GM12873 (cell line): Measurements from ENCODE around the gene ELMO3.

Experiments used
- TF ChIP-seq, protein P1 (sequence below): IDR thresholded peaks from 2 replicates; pipeline ENCODE4 v1.5.1; 2012; ENCODE audit warnings: low read depth, mild to moderate bottlenecking, moderate library complexity, low read length, control low read depth; ENCODE audit not compliant: insufficient read depth; ENCODE audit errors: missing control alignments

ELMO3 gene

DNA sequence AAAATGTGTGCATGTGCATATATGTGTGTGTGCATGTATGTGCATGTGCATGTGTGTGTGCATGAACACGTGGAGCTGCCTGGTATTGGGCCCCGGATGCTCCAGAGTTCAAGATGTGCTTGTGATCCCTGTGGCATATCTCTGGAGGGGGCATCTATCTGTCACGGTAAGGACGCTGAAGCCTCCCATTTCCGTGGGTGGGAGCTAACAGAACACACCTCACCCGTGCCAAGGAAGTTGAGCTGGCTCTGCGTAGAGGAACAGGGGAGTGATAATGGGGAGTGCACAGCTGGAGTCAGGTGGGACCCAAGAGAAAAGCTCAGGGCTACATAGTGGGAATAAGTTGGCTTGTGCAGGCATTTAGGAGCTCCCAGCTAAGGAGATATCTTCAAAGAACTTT lies 12.7 kb downstream of the ELMO3 start:
- TF ChIP-seq, protein P1, sequence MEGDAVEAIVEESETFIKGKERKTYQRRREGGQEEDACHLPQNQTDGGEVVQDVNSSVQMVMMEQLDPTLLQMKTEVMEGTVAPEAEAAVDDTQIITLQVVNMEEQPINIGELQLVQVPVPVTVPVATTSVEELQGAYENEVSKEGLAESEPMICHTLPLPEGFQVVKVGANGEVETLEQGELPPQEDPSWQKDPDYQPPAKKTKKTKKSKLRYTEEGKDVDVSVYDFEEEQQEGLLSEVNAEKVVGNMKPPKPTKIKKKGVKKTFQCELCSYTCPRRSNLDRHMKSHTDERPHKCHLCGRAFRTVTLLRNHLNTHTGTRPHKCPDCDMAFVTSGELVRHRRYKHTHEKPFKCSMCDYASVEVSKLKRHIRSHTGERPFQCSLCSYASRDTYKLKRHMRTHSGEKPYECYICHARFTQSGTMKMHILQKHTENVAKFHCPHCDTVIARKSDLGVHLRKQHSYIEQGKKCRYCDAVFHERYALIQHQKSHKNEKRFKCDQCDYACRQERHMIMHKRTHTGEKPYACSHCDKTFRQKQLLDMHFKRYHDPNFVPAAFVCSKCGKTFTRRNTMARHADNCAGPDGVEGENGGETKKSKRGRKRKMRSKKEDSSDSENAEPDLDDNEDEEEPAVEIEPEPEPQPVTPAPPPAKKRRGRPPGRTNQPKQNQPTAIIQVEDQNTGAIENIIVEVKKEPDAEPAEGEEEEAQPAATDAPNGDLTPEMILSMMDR, result no peak

DNA sequence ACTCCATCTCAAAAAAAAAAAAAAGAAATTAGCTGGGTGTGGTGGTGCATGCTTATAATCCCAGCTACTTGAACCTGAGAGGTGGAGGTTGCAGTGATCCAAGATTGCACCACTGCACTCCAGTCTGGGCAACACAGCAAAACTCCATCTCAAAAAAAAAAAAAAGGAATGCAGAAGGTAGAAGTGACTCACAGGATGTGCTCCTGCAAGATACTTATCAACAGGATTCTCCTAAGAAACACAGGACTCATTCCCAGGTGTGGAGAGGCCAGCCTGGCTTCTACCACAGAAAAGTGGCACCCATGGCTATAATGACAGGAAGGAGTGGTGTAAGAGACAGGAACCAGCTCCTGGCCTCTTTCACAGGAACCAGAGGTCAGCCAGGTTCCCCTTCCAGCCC lies 13.8 kb downstream of the ELMO3 start:
- TF ChIP-seq, protein P1, result no peak

DNA sequence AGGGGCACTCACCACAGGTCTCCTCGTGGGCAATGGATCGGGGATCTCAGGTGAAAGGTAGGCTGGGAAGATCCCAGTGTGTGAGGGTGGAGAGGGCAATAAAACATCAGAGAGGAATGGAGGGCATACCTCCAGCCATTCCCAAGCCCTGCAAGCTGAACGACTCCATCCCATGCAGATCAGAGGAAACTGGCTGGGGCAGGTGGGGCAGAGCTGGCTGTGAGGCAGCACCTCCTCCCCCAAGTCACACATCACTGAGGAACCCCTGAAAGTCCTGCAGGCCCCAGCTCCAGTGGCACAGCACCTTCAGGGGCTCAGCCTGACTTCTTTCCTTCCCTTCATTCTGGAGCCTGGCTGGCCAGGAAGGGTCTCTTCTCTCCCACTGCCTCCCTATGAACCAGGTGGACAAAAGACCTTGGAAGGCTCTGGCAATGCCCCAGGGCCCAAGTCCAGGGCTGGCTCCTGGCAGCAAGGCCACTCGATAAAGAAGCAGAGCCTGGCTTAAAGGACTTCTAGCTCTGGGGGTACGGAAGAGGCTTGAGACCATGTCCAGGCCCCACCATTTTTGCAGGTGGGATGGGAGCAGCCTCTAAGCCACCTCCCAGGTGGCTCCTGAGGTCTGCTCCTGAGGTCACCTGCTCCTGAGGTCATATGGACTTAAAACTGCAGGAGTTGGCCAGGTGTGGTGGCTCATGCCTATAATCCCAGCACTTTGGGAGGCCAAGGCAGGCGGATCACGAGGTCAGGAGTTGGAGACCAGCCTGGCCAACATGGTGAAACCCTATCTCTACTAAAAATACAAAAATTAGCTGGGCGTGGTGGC lies 14.5 kb downstream of the ELMO3 start:
- TF ChIP-seq, protein P1, result no peak

DNA sequence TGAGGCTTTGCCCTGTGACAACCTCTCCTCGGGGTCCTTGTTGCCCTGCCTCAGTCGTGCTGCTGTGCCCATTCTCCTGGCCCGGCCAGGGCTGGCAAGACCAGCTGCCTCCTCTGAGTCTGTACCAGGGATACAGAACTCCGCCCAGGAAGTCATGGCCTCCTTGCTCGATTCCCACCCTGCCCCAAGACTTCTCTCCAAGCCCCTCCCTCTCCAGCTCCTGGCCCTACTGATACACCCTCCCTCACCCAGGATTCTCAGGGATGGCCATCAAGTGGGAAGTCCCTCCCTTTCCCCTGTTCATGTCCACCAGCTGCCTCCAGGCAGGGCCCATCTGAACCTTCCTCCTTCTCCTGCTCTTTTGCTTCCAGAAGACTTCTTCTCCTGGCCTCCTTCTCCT lies 16.8 kb downstream of the ELMO3 start:
- TF ChIP-seq, protein P1, result no peak

DNA sequence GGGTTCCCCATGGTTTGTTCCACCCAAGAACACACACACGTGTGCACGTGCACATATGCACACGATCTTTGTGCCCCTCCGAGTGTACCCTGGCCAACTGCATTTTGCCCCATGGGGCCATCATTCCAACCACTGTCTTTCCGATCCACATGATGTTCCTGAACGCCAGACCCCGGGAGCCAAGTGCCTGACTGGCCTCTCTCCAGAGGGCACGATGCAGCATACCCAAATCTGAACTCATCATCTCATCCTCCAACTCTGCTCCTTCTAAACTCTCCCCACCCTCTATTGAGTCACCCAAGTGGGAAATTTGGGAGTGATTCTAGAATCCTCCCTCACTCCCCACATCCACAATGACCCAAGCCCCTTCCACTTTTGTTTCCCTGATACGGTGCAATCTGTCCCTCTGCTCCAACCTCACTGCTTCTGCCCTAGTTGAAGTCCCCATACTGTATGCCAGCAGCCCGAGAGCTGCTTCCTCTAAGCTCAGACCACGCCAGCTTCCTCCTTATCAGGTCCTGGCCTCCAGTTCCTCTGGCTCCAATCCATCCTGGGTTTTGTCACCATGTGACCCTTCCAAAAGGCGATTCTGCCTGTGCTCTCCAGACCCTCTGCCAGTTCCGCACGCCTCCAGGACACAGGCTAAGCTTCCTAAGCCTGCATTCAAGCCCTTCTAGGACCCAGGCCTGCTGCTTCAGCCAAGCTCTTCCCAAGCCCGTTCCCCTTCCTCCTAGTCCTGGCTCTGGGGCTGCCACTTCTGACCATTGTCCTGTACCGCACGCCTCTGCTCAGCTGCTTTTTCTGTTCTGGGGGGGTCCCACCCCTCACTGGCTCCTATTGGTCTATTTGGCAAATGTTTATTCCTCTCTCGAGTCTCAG lies 17.9 kb downstream of the ELMO3 start:
- TF ChIP-seq, protein P1, result no peak

DNA sequence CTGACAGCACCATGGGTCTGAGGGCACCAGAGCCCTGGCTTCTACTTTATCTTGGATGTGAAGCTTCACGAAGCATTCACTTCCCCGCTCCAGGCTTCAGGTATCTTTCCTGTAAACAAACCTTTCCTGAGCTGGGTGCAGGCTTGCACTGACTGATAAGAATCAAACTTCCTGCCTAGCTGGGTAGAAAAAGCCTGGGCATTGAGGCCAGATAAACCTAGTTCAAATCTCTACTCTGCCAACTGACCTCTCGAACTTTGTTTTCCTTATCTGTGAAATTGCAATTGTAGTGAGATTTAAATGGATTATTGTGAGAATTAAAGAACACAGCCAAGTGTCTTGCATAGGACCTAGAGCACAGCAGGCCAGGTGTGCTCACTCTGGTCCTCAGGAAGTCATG lies 25.1 kb downstream of the ELMO3 start:
- TF ChIP-seq, protein P1, result no peak

DNA sequence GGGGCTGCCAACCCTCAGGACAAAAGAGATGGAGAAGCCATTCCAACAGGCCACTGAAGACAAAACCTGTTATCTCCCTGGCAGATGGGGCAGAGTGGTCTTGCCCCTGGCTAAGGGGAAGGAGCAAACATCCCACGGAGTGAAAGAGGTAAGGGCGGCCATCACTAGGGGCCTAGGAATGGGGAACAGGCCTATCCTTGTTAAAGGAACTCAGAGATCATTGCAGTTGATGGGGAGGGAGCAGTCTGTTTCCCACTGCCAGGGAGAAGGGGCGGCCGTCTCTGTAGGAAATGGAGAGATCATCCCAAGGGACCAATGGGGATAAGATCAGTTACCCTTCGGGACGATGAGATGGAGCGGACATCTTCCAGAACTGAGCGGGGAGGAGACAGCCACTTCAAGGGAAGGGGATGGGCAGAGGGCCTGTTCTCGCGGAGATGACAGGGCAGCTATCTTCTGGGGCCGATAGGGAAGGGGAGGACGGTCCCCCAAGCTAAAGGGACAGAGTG lies 27.4 kb downstream of the ELMO3 start:
- TF ChIP-seq, protein P1, result no peak
